GM19467 (cell line): ENCODE measurements around the gene COL26A1.

Source experiments
- ATAC-seq: cut with Tn5 transposase; IDR thresholded peaks from one replicate; pipeline ENCODE4 v1.9.1; 2021; ENCODE audit warnings: mild to moderate bottlenecking, moderate library complexity; ENCODE audit not compliant: unreplicated experiment

COL26A1 gene

GRCh38 chr7:101368422-101369165 is 5.9 kb downstream of the COL26A1 start:
- no peak for ATAC-seq

DNA sequence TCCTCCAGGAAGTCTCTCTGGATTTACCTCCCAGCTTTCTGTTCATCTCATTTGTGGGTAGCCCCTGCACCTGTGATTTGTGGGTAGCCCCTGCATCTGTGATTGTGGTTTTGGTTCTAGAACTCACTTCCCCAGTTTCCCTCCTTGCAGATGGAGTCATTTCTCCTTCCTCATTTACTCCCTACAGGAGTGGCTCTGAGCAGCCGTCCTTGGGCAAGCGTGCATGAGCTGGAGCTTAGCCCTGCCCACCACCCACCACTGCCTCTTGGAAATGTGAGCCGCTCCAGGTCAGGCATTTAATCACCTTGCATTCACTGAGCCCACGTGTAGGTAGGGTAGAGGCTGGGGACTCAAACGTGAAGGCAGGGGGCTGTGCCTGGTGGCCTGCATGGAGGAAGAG is 8.2 kb downstream of the COL26A1 start:
- no peak for ATAC-seq

- no peak for ATAC-seq
Observed at GRCh38 chr7:101373812-101374614, 11.3 kb downstream of the COL26A1 start.

- ATAC-seq: no peak
Observed at GRCh38 chr7:101374990-101375389, 12.3 kb downstream of the COL26A1 start.

DNA sequence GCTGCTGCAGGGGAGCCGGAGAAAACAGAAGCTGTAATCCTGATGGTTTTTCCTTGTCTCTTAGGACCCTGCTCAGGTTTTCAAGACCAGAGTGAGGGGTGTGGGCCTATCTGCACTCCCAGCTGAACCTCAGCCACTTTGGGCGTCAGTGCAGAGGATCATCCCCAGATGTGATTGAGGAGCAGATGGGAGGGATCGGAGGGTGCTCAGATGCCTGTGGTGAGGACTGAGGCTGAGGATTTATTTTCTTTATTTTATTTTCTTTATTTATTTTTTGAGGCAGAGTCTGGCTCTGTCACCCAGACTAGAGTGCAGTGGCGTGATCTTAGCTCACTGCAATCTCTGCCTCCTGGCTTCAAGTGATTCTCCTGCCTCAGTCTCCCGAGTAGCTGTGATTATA is 13.9 kb downstream of the COL26A1 start:
- ATAC-seq: no peak

GRCh38 chr7:101377189-101377736 is 14.6 kb downstream of the COL26A1 start:
- no peak for ATAC-seq

DNA sequence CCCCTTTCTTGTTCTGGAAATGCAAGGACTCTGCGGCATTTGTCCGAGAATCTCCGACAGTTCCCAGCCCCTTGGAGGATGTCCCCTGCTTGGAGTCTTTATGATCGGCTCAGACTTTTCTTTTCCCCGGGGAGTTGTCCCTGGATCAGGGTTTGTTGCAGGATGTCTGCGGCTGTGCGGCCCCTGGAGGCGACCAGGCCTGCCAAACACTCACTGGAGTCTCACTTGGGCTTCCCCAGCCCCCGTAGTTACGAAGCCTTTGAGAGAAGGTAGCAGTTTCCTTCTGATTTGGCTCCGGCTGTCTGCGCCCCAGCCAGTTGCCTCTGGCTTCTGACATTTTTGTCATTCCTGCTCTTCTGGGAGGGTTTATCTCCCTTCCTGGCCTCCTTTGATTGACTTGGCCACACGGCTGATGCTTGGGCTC is 16.1 kb downstream of the COL26A1 start:
- ATAC-seq: no peak

DNA sequence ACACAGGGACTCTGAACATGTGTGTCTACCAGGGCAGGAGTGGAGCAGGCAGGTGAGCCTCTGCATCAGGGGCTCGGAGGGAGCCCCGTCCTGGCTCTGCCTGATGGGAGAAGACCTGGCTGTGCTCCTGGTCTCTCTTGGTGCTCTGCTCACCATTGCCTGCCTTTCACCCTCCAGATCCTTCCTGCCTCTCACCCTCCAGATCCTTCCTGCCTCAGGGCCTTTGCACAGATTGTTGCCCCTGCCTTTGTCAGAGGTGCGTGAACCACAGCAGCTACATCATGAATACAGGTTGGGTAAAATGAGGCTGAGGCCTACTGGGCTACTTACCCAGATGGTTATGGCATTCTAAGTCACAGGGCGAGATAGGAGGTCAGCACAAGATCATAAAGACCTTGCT is 16.6 kb downstream of the COL26A1 start:
- ATAC-seq: no peak

DNA sequence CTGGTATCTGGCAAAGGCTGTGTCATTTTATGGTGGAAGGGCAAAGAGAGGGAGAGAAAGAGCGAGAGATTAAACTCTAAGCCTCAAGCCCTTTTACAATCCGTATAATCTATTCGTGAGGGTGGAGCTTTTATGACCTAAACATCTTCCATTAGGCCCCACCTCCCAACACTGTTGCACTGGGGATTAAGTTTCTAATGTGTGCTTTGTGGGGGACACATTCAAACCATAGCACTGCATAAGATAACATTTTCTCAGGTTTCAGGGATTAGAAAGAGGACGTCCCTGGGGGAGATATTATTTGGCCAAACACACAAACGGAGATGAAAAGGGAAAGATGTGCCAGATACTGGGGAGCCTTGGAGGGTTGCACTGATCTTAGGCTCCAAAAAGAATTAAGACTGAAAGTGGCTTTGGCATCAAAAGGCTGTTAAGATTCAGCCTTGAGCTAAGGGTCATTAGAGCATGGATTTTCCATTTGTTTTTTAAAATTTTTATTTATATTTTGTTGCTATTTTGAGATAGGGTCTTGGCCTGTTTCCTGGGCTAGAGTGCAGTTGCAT is 19.0 kb downstream of the COL26A1 start:
- ATAC-seq: no peak

GRCh38 chr7:101382937-101383336 is 20.3 kb downstream of the COL26A1 start:
- no peak for ATAC-seq

- ATAC-seq: no peak
Observed at GRCh38 chr7:101386177-101386557, 23.5 kb downstream of the COL26A1 start.

GRCh38 chr7:101386558-101387231 is 24.0 kb downstream of the COL26A1 start:
- no peak for ATAC-seq

- ATAC-seq: peak; percentile 92
Observed at GRCh38 chr7:101390901-101391301, 28.2 kb downstream of the COL26A1 start.

DNA sequence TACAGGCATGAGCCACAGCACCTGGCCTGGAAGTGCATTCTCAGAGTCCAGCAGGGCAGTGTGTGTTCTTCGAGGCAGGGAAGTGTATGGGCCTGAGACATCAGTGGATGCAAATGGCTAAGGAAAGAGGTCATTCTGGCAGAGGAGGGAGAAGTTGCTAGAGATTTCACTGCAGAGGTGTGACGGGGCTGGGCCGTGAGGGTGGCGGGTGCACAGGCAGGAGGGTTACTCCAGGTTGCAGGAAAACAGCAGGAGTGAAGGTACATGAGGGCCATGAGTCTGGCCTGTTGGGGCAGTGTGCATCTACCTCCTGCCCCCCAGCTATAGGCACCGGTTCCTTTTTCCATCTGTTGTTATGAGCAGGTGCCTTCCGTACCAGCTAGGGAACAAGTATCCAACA is 29.3 kb downstream of the COL26A1 start:
- ATAC-seq: no peak

- ATAC-seq: no peak
Observed at GRCh38 chr7:101393865-101394264, 31.2 kb downstream of the COL26A1 start.

DNA sequence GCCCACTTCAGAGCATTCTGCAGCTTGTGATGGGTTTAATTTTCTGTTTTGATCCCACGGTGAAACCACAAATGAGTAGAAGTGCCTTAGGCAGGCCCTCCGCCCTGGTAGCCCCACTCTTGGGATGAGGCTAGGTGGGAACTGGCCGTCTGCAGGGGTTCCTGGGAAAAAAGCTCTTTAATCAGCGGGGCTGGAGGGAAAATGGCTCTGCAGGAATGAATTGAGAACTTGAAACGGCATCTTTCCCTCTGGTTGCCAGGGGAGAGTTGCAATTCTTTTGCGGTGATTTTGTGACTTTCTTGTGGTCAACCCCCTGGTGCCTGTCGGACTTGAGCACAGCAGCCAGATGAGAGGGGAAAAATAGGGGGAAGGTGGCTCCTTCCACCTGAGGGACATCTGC is 32.7 kb downstream of the COL26A1 start:
- no peak for ATAC-seq

GRCh38 chr7:101397243-101397642 is 34.6 kb downstream of the COL26A1 start:
- ATAC-seq: no peak

DNA sequence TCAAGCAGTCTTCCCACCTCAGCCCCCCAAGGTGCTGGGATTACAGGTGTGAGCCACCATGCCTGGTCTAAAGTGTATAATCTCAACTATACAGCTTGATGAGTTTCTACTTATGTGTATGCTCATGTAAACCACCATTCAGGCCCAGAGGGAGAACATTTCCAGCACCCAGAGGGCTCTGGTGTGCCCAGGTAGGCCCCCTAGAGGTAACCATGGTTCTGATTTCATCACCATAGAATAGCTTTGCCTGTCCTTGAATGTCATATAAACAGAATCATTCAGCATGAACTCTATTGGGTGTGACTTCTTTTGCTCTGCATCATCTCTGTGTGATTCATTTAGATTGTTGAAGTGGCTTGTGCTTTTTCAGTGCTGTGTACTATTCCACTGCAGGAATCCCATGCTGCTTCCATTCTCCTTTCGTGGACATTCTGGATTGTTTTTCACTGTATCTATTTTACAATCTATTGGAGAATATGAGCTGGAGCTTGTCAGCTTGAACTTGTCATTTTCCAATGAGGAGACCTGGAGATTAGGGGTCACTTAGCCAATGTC is 35.2 kb downstream of the COL26A1 start:
- no peak for ATAC-seq

- ATAC-seq: no peak
Observed at GRCh38 chr7:101398396-101399289, 36.0 kb downstream of the COL26A1 start.

DNA sequence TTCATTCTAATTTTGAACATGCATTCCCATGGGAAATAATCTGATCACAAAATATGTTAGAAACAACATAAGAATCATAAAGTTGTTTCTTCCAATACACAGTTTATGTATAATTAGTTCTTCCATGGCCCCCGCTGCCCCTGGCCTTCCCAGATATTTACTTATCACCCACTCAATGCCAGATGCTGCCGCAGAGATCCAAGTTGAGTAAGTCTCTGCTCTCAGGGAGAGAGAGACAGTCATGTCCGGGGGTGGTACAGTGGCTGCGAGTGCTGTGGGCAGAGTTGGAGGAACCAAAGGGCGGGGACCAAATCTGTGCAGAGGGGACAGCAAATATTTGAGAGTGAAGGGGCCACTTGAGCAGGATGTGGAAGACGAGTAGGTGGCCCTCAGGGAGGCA is 37.1 kb downstream of the COL26A1 start:
- ATAC-seq: no peak
